HCT116 (cell line): ENCODE data around the gene TMTC1.

Experiments used
- CEBPB ChIP-seq: IDR thresholded peaks from 2 replicates; pipeline ENCODE4 v1.6.1; 2012; ENCODE audit warnings: low read depth
- POLR2A ChIP-seq: IDR thresholded peaks from 2 replicates; pipeline ENCODE4 v1.7.0; 2011; ENCODE audit warnings: borderline replicate concordance; ENCODE audit not compliant: insufficient read depth, insufficient read length; ENCODE audit errors: extremely low read depth
- TCF7L2 ChIP-seq: IDR thresholded peaks from 2 replicates; pipeline ENCODE4 v1.7.0; 2011; ENCODE audit warnings: borderline replicate concordance, inconsistent platforms; ENCODE audit not compliant: insufficient read depth, insufficient read length; ENCODE audit errors: extremely low read depth
- TF ChIP-seq, protein P1 (sequence below), 3 experiments: fragments of 200-600 bp in 1 of 3; sonication (generic) in 1 of 3; IDR thresholded peaks in 2 of 3; conservative IDR thresholded peaks in 1 of 3; 2 replicates each; pipeline ENCODE4 v1.5.1; 2012 to 2017; ENCODE audit warnings: low read depth in 2 of 3, low read length in 2 of 3, antibody characterized with exemption in 1 of 3, borderline replicate concordance in 1 of 3, control low read depth in 1 of 3, mild to moderate bottlenecking in 1 of 3, mixed read lengths in 1 of 3, mixed run types in 1 of 3, moderate library complexity in 1 of 3; ENCODE audit not compliant: insufficient read depth in 1 of 3
- TF ChIP-seq, protein P2 (sequence below): IDR thresholded peaks from 2 replicates; pipeline ENCODE4 v1.6.1; 2012

DNA sequence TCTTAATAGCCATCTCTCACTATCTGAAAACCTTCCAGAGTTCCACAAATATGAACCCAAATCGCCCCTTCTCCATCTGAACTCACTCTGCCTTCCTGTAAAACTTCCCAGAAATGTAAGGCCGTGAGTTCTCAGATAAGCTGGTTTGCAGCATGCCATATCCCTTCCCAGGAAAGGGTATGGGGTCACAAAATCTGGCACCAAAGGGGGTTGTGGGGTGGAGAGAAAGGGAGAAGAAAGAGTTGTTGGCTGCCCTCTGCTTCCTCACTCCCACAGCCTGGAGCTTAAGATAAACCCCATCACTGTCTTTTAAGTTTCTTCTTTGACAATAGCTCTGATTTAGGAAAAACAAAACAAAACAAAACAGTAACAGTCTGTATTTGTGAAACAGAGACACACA, 10.7 kb downstream of the TMTC1 start:
- no peak for TF ChIP-seq TCF7L2
- TF ChIP-seq, protein P1, sequence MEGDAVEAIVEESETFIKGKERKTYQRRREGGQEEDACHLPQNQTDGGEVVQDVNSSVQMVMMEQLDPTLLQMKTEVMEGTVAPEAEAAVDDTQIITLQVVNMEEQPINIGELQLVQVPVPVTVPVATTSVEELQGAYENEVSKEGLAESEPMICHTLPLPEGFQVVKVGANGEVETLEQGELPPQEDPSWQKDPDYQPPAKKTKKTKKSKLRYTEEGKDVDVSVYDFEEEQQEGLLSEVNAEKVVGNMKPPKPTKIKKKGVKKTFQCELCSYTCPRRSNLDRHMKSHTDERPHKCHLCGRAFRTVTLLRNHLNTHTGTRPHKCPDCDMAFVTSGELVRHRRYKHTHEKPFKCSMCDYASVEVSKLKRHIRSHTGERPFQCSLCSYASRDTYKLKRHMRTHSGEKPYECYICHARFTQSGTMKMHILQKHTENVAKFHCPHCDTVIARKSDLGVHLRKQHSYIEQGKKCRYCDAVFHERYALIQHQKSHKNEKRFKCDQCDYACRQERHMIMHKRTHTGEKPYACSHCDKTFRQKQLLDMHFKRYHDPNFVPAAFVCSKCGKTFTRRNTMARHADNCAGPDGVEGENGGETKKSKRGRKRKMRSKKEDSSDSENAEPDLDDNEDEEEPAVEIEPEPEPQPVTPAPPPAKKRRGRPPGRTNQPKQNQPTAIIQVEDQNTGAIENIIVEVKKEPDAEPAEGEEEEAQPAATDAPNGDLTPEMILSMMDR (IDR thresholded peaks at IDR 0.05 in 2 of 3, conservative IDR thresholded peaks at IDR 0.05 in 1 of 3; ENCODE audit: borderline replicate concordance in 1 of 3, insufficient read depth in 1 of 3, low read depth in 2 of 3, low read length in 2 of 3) = no peak
- TF ChIP-seq, protein P2, sequence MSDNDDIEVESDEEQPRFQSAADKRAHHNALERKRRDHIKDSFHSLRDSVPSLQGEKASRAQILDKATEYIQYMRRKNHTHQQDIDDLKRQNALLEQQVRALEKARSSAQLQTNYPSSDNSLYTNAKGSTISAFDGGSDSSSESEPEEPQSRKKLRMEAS = no peak
- no peak for TF ChIP-seq POLR2A
- no peak for TF ChIP-seq CEBPB
